GM06990 (cell line): ENCODE data around the gene SDK2.

ENCODE experiments used
- DNase-seq: peaks from one replicate; pipeline ENCODE4 v3.0.0-alpha.2; 2011; ENCODE audit not compliant: insufficient read length; ENCODE audit errors: extremely low read depth
- H3K27me3 ChIP-seq: replicated peaks from 2 replicates; pipeline ENCODE4 v1.6.0; 2011; ENCODE audit warnings: low read length; ENCODE audit not compliant: control insufficient read depth, insufficient read depth
- H3K36me3 ChIP-seq: 2 replicates; pipeline ENCODE4 v1.5.1; 2011; ENCODE audit warnings: low read length; ENCODE audit not compliant: control insufficient read depth, insufficient read depth
- H3K4me3 ChIP-seq: replicated peaks from 2 replicates; pipeline ENCODE4 v1.5.1; 2011; ENCODE audit warnings: low read depth, mild to moderate bottlenecking, control low read depth, low read length
- CTCF ChIP-seq: IDR thresholded peaks from 2 replicates; pipeline ENCODE4 v1.5.1; 2011; ENCODE audit warnings: low read length, control low read depth, mild to moderate bottlenecking, inconsistent platforms; ENCODE audit not compliant: insufficient read depth, poor library complexity, severe bottlenecking

Gene SDK2

GRCh38 chr17:73363442-73364154, 280.6 kb downstream of the SDK2 start:
- no peak for TF ChIP-seq CTCF
- H3K27me3 ChIP-seq, result no peaks in the 10 kb centered on the region; the same call in 1 of the 2 replicates
- DNase-seq, result no peak
- H3K36me3 ChIP-seq, result no peaks in the 10 kb centered on the region
- H3K4me3 ChIP-seq, result no peak overlapping the region

GRCh38 chr17:73362697-73363096, 281.5 kb downstream of the SDK2 start:
- no peak for TF ChIP-seq CTCF
- H3K36me3 ChIP-seq, result no peaks in the 10 kb centered on the region
- DNase-seq, result no peak
- H3K4me3 ChIP-seq, result no peak overlapping the region
- no peaks in the 10 kb centered on the region; the same call in 1 of the 2 replicates for H3K27me3 ChIP-seq

GRCh38 chr17:73360961-73361761, 283.1 kb downstream of the SDK2 start:
- no peak for DNase-seq

GRCh38 chr17:73359987-73360410, 284.2 kb downstream of the SDK2 start:
- no peak for DNase-seq
- Histone ChIP-seq H3K4me3 (no peak overlapping the region), H3K36me3 (no peaks in the 10 kb centered on the region), H3K27me3 (no peaks in the 10 kb centered on the region)
- no peak for TF ChIP-seq CTCF

More at GRCh38 chr17:73360961-73361761, 283.1 kb downstream of the SDK2 start:
- Histone ChIP-seq H3K27me3 (no peaks in the 10 kb centered on the region; the same call in 1 of the 2 replicates), H3K4me3 (no peak overlapping the region), H3K36me3 (no peaks in the 10 kb centered on the region)
- no peak for TF ChIP-seq CTCF

- H3K27me3 ChIP-seq, result no peaks in the 10 kb centered on the region
- TF ChIP-seq CTCF, result no peak
- H3K36me3 ChIP-seq, result no peaks in the 10 kb centered on the region
- H3K4me3 ChIP-seq, result no peak overlapping the region
- DNase-seq, result no peak
These were observed 284.9 kb downstream of the SDK2 start for GRCh38 chr17:73359352-73359751.
